ENCODE measurements around the gene USP11.

USP11 gene

GRCh38 chrX:47224896-47225290 is 7.9 kb upstream of the USP11 start:
- DNase-seq, result no peak

- no peak for DNase-seq
Measured at GRCh38 chrX:47226071-47226470, 6.7 kb upstream of the USP11 start.

DNA sequence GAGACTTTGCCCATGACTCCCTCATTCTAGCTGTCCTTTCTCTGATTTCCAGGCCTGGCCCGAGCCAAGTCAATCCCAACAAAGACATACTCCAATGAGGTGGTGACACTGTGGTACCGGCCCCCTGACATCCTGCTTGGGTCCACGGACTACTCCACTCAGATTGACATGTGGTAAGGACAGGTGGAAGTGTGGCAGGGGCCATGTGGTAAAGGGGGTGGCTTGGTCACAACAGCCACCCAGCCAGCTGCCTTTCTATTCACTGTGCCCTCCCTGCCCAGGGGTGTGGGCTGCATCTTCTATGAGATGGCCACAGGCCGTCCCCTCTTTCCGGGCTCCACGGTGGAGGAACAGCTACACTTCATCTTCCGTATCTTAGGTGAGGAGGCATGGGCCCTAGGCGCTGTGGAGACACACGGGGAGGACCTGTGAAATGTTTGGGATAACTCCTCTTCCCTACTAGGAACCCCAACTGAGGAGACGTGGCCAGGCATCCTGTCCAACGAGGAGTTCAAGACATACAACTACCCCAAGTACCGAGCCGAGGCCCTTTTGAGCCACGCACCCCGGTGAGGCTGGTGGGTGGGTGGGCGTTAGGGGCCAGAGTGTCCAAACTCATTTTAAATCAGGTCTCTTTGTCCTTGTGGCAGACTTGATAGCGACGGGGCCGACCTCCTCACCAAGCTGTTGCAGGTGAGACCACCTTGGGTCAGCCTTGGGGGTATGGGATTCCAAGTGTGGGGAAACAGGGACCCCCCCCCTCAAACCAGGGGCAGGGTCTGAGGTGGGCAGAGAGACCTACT is 6.1 kb upstream of the USP11 start:
- no peak for DNase-seq

GRCh38 chrX:47227334-47227583 is 5.5 kb upstream of the USP11 start:
- no peak for DNase-seq

DNA sequence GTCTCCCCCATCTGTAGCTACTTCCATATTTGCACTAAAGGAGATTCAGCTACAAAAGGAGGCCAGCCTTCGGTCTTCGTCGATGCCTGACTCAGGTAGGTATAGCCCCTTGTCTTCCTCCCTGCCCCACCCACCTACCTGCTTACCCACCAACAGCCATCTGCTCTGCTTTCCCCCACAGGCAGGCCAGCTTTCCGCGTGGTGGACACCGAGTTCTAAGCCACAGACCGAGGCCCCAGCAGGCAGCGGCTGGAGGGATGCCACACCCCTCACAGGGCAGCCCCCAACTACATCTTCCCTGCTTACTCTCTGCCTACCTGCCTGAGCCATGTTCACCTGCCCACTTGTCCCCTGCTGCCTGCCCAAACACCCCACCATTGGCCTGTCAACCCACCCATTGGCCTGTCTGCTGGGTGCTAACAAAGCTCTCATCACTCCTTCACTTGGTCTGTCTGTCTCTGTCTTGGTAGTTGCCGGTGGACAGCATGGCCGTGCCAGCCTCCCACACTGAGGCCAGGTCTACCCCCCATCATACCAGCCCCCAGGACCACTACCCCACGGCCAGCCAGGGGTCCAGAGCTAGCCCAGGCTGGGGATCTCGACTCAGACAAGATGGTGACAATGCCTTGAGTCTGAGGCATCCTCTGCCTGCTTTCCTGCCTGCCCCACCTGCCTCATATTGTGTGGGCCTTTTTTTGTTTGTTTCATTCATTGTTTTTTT is 4.1 kb upstream of the USP11 start:
- no peak for DNase-seq

DNA sequence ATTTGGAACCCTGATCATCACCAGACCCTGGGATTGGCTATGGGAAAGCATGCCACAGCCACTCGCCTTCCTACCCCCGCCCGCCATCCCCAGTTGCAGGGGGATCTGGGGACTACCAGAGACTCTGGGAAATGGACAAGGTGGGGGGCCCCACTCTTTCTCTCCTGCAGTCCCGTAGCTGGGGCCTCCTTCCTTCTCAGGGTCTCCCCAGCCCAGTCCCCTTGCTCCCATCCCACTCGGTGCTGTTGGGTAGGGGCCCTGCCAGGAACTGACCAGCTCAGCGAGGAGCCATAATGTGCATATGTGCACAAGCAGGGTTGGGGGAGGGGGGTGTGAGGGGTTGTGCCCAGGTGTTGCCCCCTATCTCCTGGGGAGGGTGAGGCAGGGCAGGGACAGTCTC is 3.4 kb upstream of the USP11 start:
- DNase-seq, result no peak

- DNase-seq, result no peak
Measured at GRCh38 chrX:47230136-47230868, 2.5 kb upstream of the USP11 start.

GRCh38 chrX:47231167-47231566 is 1.6 kb upstream of the USP11 start:
- no peak for DNase-seq

DNA sequence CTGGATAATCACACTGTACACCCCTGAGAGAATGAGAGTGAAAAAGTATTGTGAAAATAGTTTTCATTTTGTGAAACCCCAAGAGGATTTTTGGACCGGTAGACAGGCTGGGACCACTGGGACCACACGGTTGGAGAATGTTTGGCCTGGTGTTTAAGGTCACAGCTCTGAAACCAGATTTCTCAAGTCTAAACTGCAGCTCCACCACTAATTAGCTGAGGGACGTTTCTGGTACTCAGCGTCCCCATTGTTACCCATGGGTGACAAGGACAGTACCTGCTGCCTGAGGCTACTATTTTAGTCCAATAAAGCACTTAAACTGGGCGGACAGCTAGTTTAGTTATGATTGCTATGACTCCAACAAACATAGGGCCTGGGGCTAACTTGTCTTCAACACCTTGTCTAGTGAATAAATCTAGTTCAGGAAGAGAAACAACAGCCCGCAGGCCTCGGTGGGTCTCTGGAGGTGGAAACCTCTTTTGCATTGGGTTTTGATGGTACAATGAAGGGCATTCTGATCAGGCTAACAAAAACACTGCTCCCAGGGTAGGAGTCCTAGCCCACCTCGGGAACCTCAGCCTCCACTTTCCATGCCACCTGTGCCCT is 509 bp upstream of the USP11 start:
- no peak for DNase-seq

GRCh38 chrX:47233333-47234113 is 714 bp downstream of the USP11 start:
- peak; percentile 27 to 96 (median 88) for DNase-seq

DNA sequence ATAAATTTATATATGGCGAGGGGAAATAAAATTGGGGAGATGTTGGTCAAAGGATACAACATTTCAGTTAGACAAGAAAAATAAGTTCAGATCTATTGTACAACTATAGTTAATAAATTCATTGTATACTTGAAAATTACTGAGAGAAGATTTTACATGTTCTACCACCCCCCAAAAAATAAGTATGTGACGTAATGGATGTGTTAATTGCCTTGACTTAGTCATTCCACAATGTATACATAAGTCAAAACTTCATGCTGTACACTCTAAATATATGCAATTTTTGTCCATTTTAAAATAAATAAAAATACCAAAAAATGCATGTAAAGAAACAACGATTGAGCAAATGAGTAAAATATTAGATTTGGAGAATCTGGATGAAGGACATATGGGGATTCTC is 1.8 kb downstream of the USP11 start:
- no peak for DNase-seq

- DNase-seq, result no peak
Measured at GRCh38 chrX:47235691-47236103, 2.9 kb downstream of the USP11 start.

GRCh38 chrX:47239199-47239598 is 6.4 kb downstream of the USP11 start:
- no peak for DNase-seq

GRCh38 chrX:47239898-47240545 is 7.2 kb downstream of the USP11 start:
- DNase-seq, result no peak

DNA sequence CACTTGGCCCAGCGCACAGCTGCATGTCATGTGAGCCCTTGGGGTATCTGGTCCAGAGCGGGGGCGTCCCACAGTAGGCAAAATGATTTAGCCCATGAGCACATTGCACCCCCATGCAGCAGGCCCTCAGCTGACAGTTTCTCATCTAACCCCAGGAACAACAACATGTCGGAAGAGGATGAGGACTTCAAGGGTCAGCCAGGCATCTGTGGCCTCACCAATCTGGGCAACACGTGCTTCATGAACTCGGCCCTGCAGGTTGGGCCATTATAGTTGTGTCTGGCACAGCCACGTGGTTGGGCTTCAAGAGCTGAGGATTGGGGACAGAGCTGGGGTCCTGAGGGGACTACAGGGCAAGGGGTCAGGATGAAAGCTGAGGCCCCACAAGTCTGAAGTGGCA is 7.8 kb downstream of the USP11 start:
- no peak for DNase-seq

GRCh38 chrX:47241201-47242011 is 8.6 kb downstream of the USP11 start:
- DNase-seq, result no peak

- no peak for DNase-seq
Measured at GRCh38 chrX:47242321-47242720, 9.5 kb downstream of the USP11 start.

DNA sequence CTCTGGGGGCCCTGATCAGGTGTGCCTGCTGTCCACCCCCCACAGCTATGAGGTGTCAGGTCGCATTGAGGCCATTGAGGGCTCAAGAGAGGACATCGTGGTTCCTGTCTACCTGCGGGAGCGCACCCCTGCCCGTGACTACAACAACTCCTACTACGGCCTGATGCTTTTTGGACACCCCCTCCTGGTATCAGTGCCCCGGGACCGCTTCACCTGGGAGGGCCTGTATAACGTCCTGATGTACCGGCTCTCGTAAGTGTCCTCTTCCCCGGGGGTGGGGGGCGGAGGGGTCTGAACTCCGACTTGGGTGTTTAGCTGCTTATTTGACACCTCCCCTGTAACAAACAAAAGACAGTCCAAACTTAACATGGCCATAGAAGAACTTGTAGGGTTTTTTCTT is 10.5 kb downstream of the USP11 start:
- no peak for DNase-seq

- DNase-seq, result no peak
Measured at GRCh38 chrX:47244676-47245075, 11.9 kb downstream of the USP11 start.

- no peak for DNase-seq
Measured at GRCh38 chrX:47245156-47245555, 12.3 kb downstream of the USP11 start.
